22Rv1 (cell line): ENCODE results near the gene PRKAR1B.

ENCODE experiments used
- ZFX ChIP-seq: fragments of 450-650 bp; IDR thresholded peaks from 2 replicates; pipeline ENCODE4 v1.6.1; 2017; ENCODE audit warnings: antibody characterized with exemption, borderline replicate concordance
- TF ChIP-seq, protein P1 (sequence below): fragments of 450-650 bp; IDR thresholded peaks from 2 replicates; pipeline ENCODE4 v1.5.1; 2017; ENCODE audit warnings: mild to moderate bottlenecking

DNA sequence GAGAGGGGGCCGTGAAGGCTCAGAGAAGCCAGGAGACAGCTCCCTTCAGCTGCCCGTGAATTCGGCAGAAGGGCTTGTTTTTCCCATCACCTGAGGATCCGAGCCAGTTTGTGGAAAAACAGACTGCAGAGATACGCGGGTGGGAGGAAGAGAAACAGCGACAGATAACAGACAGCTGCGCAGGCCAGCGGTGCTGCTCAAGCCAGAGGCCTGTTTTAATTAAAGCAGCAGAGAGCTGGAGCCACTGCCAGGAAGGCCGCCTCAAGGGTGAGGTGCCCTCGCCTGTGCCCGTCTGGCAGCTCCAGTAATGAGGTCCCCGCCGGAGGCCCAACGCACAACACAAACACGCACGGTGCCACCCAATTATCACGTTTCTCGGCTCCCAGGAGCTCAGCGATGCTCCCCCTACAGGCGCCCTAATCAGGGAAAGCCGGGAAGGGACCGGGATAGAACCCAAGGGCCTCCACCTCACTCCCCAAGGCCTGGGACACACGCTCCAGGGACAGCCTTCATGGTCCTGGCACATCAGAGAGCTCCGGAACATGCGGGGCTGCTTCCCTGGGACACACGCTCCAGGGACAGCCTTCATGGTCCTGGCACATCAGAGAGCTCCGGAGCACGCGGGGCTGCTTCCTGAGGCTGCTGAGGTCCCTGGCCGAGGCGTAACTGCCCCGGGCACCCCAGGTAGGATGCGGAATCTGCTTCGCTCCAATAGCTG, 61.2 kb downstream of the PRKAR1B start:
- TF ChIP-seq, protein P1, sequence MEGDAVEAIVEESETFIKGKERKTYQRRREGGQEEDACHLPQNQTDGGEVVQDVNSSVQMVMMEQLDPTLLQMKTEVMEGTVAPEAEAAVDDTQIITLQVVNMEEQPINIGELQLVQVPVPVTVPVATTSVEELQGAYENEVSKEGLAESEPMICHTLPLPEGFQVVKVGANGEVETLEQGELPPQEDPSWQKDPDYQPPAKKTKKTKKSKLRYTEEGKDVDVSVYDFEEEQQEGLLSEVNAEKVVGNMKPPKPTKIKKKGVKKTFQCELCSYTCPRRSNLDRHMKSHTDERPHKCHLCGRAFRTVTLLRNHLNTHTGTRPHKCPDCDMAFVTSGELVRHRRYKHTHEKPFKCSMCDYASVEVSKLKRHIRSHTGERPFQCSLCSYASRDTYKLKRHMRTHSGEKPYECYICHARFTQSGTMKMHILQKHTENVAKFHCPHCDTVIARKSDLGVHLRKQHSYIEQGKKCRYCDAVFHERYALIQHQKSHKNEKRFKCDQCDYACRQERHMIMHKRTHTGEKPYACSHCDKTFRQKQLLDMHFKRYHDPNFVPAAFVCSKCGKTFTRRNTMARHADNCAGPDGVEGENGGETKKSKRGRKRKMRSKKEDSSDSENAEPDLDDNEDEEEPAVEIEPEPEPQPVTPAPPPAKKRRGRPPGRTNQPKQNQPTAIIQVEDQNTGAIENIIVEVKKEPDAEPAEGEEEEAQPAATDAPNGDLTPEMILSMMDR, result no peak
- no peak for TF ChIP-seq ZFX
